Keratinocyte (primary cell): Measurements from ENCODE around the gene FNTB. TPM values are rescaled to one million over a fixed set of nuclear protein-coding genes. Genes with fewer than 3 reads are reported as not detected.
A peak's percentile ranks its signal among the peaks of the same experiment; 100 is the strongest.

ENCODE experiments used
- DNase-seq: peaks from one replicate; pipeline ENCODE4 v3.0.0-alpha.2; 2011; ENCODE audit warnings: low read depth, missing footprints, low spot score
- FAIRE-seq: peaks from 2 replicates; lab custom pipeline; 2011; peaks lifted over from hg19 to GRCh38; lab: Jason Lieb, UNC
- H2AFZ ChIP-seq: 2 replicates; pipeline ENCODE4 v1.6.0; 2012; ENCODE audit warnings: low read length, control low read depth, inconsistent platforms; ENCODE audit not compliant: control insufficient read depth
- H3K27ac ChIP-seq: 2 replicates; pipeline ENCODE4 v1.5.1; 2011; ENCODE audit warnings: low read length; ENCODE audit not compliant: control insufficient read depth, insufficient read depth
- H3K27me3 ChIP-seq: 3 replicates; pipeline ENCODE4 v1.6.0; 2011; ENCODE audit warnings: low read length; ENCODE audit not compliant: control insufficient read depth, insufficient read depth; ENCODE audit errors: extremely low read depth
- H3K36me3 ChIP-seq, 2 experiments: 2 replicates in 1 of 2; 3 replicates in 1 of 2; pipeline ENCODE4 v1.5.1; 2011; ENCODE audit warnings: low read length in 2 of 2, mild to moderate bottlenecking in 1 of 2; ENCODE audit not compliant: control insufficient read depth in 2 of 2, insufficient read depth in 2 of 2; ENCODE audit errors: extremely low read depth in 1 of 2
- H3K4me1 ChIP-seq: 3 replicates; pipeline ENCODE4 v1.5.1; 2011; ENCODE audit warnings: low read length; ENCODE audit not compliant: control insufficient read depth, insufficient read depth; ENCODE audit errors: extremely low read depth
- H3K4me2 ChIP-seq: 3 replicates; pipeline ENCODE4 v1.6.0; 2011; ENCODE audit warnings: low read depth, low read length; ENCODE audit not compliant: control insufficient read depth, insufficient read depth; ENCODE audit errors: extremely low read depth
- H3K4me3 ChIP-seq, 3 experiments: fragments of 200-600 bp in 1 of 3; sonication (generic) in 1 of 3; 2 replicates in 2 of 3; 3 replicates in 1 of 3; pipeline ENCODE4 v1.5.1; 2011 to 2016; ENCODE audit warnings: low read length in 3 of 3, mild to moderate bottlenecking in 3 of 3, control low read depth in 2 of 3, inconsistent platforms in 1 of 3, low read depth in 1 of 3, mixed read lengths in 1 of 3, mixed run types in 1 of 3, moderate library complexity in 1 of 3; ENCODE audit not compliant: control insufficient read depth in 2 of 3, insufficient read depth in 2 of 3; ENCODE audit errors: extremely low read depth in 1 of 3
- H3K79me2 ChIP-seq: 2 replicates; pipeline ENCODE4 v1.6.0; 2012; ENCODE audit warnings: low read length; ENCODE audit not compliant: control insufficient read depth, insufficient read depth
- H3K9ac ChIP-seq: 3 replicates; pipeline ENCODE4 v1.6.0; 2011; ENCODE audit warnings: low read length; ENCODE audit not compliant: control insufficient read depth, insufficient read depth; ENCODE audit errors: extremely low read depth
- H3K9me1 ChIP-seq: 3 replicates; pipeline ENCODE4 v1.6.0; 2011; ENCODE audit warnings: low read length; ENCODE audit not compliant: control insufficient read depth, insufficient read depth; ENCODE audit errors: extremely low read depth
- H3K9me3 ChIP-seq: 2 replicates; pipeline ENCODE4 v1.5.1; 2012; ENCODE audit warnings: low read depth, low read length; ENCODE audit not compliant: control insufficient read depth
- H4K20me1 ChIP-seq: 3 replicates; pipeline ENCODE4 v1.6.0; 2011; ENCODE audit warnings: low read length; ENCODE audit not compliant: control insufficient read depth, insufficient read depth; ENCODE audit errors: extremely low read depth
- EZH2 ChIP-seq: IDR thresholded peaks from one replicate; pipeline ENCODE4 v1.6.1; 2012; ENCODE audit warnings: inconsistent platforms, mild to moderate bottlenecking, low read length, moderate library complexity
- dilution Hi-C: fragments of 300-500 bp; cut with MboI; formaldehyde crosslinking; loops from one replicate; pipeline ENCODE4 v1.7.0; 2020; ENCODE audit warnings: low sequenced_read_pairs; ENCODE audit not compliant: extremely low pct_ligation_motif_present
- polyA plus RNA-seq, 5 experiments: library from polyadenylated mRNA; depleted of rRNA in 3 of 5; stranded (reverse) in 3 of 5; stranded (forward) in 1 of 5; unstranded in 1 of 5; fragments of >200 nt; gene quantifications; 1 replicate in 1 of 5; 2 replicates in 3 of 5; 3 replicates in 1 of 5; pipeline versions ENCODE4 v1.2.1 to v1.2.3, GENCODE V29; 2011 to 2012; ENCODE audit warnings: missing spikeins in 2 of 5, low read depth in 1 of 5, low replicate concordance in 1 of 5
- TF ChIP-seq, protein P1 (sequence below), 3 experiments: IDR thresholded peaks in 1 of 3; conservative IDR thresholded peaks in 1 of 3; optimal IDR thresholded peaks in 1 of 3; 2 replicates in 2 of 3; 3 replicates in 1 of 3; pipeline versions ENCODE3 to v1.5.1; 2011; ENCODE audit warnings: low read length in 3 of 3, mild to moderate bottlenecking in 3 of 3, moderate library complexity in 2 of 3, control low read depth in 1 of 3, inconsistent platforms in 1 of 3; ENCODE audit not compliant: insufficient read depth in 2 of 3; ENCODE audit errors: extremely low read depth in 1 of 3

The FNTB gene
- polyA plus RNA-seq, 1 donor (not counting 4 experiments of a cell fraction or from before 2014, with no cell fraction given) = 10.1 TPM

DNA sequence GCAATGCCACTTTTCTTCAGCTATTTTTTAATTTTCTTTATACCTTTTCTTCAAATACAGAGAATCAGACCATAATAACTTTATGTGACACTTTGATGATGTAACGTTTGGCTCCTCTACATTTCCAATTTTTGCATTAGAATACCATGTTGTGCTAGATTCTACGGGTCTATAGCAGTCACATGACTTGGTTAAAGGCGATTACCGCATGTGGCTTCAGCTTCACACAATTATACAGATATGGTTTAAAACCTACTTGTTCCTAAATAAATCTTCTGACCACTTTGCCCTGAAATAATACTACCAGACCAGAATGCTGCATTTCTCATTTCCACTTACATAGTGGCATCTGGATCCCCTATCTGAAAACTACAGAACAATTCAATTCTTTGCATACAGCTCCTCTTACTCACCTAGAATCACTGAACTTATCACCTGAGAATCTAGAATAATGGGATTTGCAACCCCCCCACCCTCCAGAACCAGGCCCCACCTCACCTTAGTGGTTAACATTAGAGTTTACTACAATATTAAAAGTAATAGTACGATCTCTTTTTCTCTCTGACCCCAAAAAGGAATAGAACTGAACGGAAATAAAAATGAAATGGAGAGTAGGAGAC lies 114.3 kb downstream of the FNTB start:
- Histone ChIP-seq H3K4me2 (peak overlapping the region; percentile 92), H3K4me3 (peak overlapping the region; percentile 77 to 99 (median 92)), H3K9me3 (no peaks in the 10 kb centered on the region), H3K9ac (peak overlapping the region; percentile 85), H3K36me3 (peaks cover 1 to 7% of the 10 kb centered on the region in 2 experiments), H3K4me1 (peaks cover 24% of the 10 kb centered on the region), H3K27ac (peak overlapping the region; percentile 47), H3K79me2 (peaks cover 47% of the 10 kb centered on the region), H2AFZ (no peak overlapping the region), H4K20me1 (peaks cover 3% of the 10 kb centered on the region), H3K27me3 (no peaks in the 10 kb centered on the region), H3K9me1 (no peaks in the 10 kb centered on the region)
- no peak for FAIRE-seq
- dilution Hi-C loops = no loop called here
- TF ChIP-seq EZH2 = no peak
- TF ChIP-seq, protein P1, sequence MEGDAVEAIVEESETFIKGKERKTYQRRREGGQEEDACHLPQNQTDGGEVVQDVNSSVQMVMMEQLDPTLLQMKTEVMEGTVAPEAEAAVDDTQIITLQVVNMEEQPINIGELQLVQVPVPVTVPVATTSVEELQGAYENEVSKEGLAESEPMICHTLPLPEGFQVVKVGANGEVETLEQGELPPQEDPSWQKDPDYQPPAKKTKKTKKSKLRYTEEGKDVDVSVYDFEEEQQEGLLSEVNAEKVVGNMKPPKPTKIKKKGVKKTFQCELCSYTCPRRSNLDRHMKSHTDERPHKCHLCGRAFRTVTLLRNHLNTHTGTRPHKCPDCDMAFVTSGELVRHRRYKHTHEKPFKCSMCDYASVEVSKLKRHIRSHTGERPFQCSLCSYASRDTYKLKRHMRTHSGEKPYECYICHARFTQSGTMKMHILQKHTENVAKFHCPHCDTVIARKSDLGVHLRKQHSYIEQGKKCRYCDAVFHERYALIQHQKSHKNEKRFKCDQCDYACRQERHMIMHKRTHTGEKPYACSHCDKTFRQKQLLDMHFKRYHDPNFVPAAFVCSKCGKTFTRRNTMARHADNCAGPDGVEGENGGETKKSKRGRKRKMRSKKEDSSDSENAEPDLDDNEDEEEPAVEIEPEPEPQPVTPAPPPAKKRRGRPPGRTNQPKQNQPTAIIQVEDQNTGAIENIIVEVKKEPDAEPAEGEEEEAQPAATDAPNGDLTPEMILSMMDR (optimal IDR thresholded peaks at IDR 0.05 in 1 of 3, IDR thresholded peaks at IDR 0.05 in 1 of 3, conservative IDR thresholded peaks at IDR 0.05 in 1 of 3; ENCODE audit: extremely low read depth in 1 of 3, insufficient read depth in 2 of 3, low read length in 3 of 3) = no peak
- DNase-seq = no peak

DNA sequence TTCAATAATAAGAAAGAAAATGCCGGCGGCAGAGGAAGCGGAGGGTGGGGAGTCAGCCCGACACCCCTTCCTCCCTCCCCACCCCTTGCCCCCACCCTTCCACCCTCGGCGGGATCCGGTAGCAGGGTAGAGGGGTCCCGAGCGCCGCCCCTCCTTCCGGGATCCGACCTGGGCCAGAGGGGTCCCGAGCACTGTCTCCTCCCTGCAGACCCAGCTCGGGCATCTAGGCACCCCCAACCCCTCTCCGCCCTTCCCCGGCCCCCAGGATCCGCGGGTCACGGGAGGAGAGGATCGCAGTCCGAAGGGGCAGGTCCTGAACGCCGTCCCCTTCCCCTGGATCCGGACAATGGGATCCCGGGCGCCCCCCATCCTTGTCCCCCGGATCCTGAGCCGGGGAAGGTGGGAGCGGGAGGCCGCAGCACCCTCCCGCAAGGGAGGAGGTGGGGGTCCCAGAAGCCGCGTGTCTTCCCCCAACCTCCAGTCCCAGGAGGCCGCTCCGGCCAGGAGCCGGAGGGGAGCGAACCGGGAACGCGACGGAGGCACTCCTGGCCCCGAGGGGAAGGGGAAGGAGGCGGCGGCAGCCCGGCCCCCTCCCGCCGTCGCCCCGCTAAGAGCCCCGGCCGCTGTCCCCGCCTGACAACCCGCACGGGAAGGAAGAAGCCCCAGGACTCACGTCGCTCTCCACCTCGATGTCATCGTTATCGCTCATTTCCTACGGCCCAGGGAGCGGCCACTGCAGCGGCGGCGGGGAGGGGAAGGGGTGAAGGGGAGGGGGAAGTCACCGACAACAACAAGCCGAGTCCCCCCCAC lies 115.1 kb downstream of the FNTB start:
- H3K4me2 ChIP-seq = peak overlapping the region; percentile 92
- H3K27me3 ChIP-seq = no peaks in the 10 kb centered on the region
- no peak for FAIRE-seq
- peaks cover 0 to 5% of the 10 kb centered on the region in 2 experiments for H3K36me3 ChIP-seq
- no peaks in the 10 kb centered on the region for H4K20me1 ChIP-seq
- dilution Hi-C loops = no loop called here
- no peak for DNase-seq
- peak overlapping the region; percentile 77 to 99 (median 92) for H3K4me3 ChIP-seq
- H3K4me1 ChIP-seq = peaks cover 18% of the 10 kb centered on the region
- H3K9me3 ChIP-seq = no peaks in the 10 kb centered on the region
- peaks cover 39% of the 10 kb centered on the region for H3K79me2 ChIP-seq
- H3K9me1 ChIP-seq = no peaks in the 10 kb centered on the region
- peak overlapping the region; percentile 85 for H3K9ac ChIP-seq
- H2AFZ ChIP-seq = peak overlapping the region; percentile 59
- TF ChIP-seq, protein P1 (optimal IDR thresholded peaks at IDR 0.05 in 1 of 3, IDR thresholded peaks at IDR 0.05 in 1 of 3, conservative IDR thresholded peaks at IDR 0.05 in 1 of 3; ENCODE audit: extremely low read depth in 1 of 3, insufficient read depth in 2 of 3, low read length in 3 of 3) = no peak
- no peak for TF ChIP-seq EZH2
- peak overlapping the region; percentile 72 for H3K27ac ChIP-seq
